GM19238 (cell line): ENCODE results near the gene ERMAP.
A peak's percentile ranks its signal among the peaks of the same experiment; 100 is the strongest.
"Not testable (repeated sequence)": the region's sequence is repeated elsewhere in the genome, so short reads cannot be mapped to it uniquely, and the experiment has no call there.

Experiments used
- DNase-seq: peaks from one replicate; pipeline ENCODE4 v3.0.0; 2011; ENCODE audit warnings: low spot score; ENCODE audit not compliant: insufficient read length

ERMAP gene

GRCh38 chr1:42841440-42842147 is 24.7 kb downstream of the ERMAP start:
- DNase-seq, result no peak

- DNase-seq, result no peak
Measured at GRCh38 chr1:42844592-42845140, 27.7 kb downstream of the ERMAP start.

- no peak for DNase-seq
Measured at GRCh38 chr1:42845193-42845592, 28.3 kb downstream of the ERMAP start.

- no peak for DNase-seq
Measured at GRCh38 chr1:42845866-42846256, 28.9 kb downstream of the ERMAP start.

- peak; percentile 92 for DNase-seq
Measured at GRCh38 chr1:42846257-42847110, 29.6 kb downstream of the ERMAP start, which contains the start of gene ZNF691. ZNF691 (plus strand) TSS chr1:42846613; CDS start chr1:42849659, 3,046 bp downstream.

- DNase-seq, result no peak
Measured at GRCh38 chr1:42847111-42847595, 30.2 kb downstream of the ERMAP start.

DNA sequence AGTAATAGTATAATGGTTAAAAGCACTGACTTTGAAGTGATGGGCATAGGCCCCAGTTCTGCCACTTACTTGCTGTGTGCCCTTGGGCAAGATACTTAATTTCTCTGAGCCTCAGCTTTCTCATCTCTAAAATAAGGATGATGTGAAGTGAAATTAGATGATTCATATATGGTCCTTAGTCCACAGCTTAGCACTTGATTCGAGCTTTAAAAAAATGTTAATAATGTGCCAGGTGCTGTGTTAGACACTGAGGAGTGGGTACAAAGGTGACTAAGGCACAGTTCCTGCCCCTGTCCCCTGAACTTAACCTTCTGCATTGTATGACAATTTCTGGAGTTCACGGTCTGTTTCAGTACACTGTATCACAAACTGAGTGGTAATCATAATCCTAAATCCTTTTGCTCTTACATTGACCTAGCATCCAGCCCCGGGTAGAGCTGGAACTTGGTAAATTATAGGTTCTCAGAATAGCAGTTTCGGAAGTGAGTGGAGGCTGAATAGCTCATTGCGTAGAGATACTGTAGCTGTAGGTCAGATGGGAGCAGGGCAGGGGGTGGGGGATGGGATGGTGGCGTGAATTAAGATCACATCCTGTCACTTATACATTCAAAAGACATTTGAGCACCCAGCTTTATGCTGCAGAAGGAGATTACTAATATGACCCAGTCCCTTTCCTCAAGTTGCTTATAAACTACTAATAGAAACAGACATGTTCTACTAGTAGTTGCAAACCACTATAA is 31.0 kb downstream of the ERMAP start:
- no peak for DNase-seq

GRCh38 chr1:42848823-42849537 is 32.1 kb downstream of the ERMAP start:
- DNase-seq, result no peak

DNA sequence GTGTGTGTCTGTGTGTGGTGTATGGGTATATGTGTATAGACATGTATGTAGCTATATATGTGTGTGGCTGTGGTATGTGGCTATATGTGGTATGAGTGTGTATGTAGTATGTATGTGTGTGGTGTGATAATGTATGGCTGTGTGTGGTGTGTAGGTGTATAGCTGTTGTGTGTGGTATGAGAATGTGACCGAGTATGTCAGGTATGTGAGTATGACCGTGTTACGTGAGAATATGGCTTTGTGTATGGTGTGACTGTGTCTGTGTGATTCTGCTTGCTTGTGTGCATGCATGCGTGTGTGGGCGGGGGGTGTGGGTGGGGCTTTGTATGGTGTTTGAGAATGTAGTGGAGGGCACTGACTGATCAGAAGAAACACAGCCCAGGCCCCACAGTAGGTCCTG is 33.0 kb downstream of the ERMAP start:
- no peak for DNase-seq

DNA sequence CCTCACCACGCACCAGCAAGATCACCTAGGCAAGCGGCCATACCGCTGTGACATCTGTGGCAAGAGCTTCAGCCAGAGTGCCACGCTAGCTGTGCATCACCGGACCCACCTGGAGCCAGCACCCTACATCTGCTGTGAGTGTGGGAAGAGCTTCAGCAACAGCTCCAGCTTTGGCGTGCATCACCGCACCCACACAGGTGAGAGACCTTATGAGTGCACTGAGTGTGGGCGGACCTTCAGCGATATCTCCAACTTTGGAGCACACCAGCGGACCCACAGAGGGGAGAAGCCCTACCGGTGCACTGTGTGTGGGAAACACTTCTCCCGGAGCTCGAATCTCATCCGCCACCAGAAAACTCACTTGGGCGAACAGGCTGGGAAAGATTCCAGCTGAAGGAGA is 34.5 kb downstream of the ERMAP start:
- DNase-seq, result no peak

GRCh38 chr1:42851960-42852607 is 35.2 kb downstream of the ERMAP start:
- DNase-seq, result no peak

GRCh38 chr1:42852608-42852980 is 35.7 kb downstream of the ERMAP start:
- no peak for DNase-seq

DNA sequence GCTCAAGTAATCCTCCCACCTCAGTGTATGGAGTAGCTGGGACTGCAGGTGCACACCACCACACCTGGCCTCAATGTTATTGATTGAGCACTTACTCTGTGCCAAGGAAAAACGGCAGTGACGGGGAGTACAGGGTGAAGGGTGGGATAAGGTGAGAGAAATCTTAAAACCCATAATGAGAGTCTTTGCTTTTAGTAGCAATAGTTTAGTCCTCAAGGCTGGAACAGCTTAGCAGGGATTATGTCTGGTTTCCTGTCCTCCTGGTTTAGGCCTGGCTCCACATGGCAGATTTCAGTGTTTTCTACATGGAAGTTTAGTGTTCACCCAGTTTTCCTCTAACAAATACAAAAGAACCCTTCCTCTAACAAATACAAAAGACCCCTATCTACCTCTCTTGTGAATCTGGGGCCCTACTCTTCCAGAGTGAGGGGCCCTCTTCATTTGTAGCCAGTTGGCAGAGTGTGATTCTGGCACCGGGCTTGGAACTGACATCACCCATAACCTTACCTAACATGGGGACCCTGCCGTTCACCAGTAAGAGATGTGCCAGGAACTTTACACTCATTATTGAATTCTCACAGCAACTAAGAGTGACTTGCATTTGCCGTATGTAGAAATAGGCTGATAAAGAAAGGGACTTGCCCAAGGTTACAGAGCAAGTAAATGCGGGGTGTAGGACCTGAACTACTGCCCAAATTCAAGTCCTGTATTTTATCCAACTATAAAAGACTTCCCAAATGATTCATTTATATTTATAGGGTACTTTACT is 36.4 kb downstream of the ERMAP start:
- no peak for DNase-seq

- not testable (repeated sequence) for DNase-seq
Measured at GRCh38 chr1:42856554-42856953, 39.6 kb downstream of the ERMAP start.

GRCh38 chr1:42859366-42859765 is 42.4 kb downstream of the ERMAP start:
- not testable (repeated sequence) for DNase-seq

DNA sequence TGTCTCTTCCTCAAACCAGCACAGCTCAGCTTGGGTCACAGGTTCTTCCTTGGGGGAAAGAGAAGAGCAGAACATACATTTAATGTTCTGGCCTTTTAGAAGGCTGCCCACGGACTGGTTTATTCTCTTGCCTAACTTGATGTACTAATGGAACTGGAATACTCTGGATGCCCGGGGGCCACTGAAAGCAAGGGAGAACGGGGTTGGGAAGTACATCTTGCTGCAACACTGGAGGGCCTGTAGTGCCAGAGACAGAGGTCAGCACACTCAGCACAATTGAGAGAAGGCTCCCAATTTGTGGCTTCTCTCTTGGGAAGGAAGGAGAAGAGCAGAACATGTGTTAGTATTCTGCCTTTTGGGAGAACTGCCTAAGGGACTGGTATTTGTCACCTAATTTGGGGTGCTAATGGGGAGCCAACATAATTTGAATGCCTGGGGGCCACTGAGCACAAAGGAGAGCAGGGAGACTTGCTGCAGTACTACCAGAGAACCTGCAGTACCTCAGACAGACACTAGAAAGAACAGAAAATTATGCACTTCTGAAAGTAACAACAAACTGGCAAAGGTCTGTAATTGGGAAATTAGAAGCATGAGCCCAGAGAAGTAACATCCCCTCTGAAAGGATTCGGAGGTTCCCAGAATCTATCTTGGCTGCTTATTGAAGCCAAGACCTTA is 43.6 kb downstream of the ERMAP start:
- DNase-seq, result no peak

DNA sequence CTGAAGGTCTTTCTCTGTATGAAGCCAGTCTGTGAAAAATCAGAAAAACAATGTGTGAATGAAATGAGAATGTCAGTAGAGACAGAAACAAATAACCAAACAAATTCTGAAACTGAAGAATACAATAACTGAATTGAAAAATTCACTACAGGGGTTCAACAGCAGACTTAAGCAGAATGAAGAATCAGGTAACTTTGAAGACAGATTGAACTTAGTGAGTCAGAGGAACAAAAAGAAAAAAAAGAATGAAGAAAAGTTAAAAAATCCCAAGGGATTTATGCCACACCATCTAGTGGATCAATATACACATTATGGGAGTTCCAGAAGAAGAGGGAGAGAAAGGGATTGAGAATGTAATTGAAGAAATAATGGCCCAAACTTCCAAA is 44.1 kb downstream of the ERMAP start:
- DNase-seq, result no peak

DNA sequence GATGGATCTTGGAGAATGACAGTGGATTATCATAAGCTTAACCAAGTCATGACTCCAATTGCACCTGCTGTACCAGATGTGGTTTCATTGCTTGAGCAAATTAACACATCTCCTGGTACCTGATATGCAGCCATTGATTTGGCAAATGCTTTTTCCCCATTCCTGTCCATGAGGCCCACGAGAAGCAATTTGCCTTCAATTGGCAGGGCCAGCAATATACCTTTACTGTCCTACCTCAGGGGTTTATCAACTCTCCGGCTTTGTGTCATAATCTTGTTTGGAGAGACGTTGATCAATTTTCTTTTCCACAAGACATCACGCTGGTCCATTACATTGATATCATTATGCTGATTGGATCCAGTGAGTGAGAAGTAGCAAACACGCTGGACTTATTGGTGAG is 49.6 kb downstream of the ERMAP start:
- no peak for DNase-seq

DNA sequence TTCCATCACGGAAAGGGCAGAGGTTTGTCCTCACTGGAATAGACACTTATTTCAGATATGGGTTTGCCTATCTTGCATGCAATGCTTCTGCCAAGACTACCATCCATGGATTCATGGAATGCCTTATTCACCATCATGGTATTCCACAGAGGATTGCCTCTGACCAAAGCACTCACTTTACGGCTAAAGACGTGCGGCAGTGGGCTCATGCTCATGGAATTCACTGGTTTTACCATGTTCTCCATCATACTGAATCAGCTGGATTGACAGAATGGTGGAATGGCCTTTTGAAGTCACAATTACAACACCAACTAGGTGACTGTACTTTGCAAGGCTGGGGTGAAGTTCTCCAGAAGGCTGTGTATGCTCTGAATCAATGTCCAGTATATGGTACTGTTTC is 51.5 kb downstream of the ERMAP start:
- not testable (repeated sequence) for DNase-seq
